MM.1S (cell line): ENCODE data around the gene CARS2.

Source experiments
- EZH2phosphoT487 ChIP-seq: fragments of 300-600 bp; sonication (generic); IDR thresholded peaks from 2 replicates; pipeline ENCODE4 v1.6.1; 2018; ENCODE audit warnings: antibody characterized with exemption, low read length
- TF ChIP-seq, protein P1 (sequence below): fragments of 300-600 bp; sonication (generic); IDR thresholded peaks from 2 replicates; pipeline ENCODE4 v1.5.1; 2016; ENCODE audit warnings: antibody characterized with exemption, low read length, mixed read lengths

DNA sequence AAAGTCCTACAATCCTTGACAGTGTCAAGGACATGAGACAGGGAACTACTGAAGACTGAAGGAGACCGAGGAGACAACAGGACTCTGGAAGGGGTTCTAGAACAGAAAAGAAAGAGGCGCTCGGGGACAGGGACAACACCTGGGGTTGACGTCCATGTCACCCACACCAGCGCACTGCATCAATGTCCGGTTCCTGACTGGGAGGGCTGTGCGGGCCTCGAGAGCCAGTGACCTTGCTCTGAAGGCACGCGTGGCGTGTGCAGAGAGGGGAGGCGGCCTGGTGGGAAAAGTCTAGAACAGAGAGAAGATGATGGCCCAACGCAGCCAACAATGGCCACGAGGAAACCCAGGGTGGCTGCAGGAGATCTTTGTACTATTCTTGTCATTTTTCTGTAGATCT is 5.7 kb downstream of the CARS2 start:
- TF ChIP-seq, protein P1, sequence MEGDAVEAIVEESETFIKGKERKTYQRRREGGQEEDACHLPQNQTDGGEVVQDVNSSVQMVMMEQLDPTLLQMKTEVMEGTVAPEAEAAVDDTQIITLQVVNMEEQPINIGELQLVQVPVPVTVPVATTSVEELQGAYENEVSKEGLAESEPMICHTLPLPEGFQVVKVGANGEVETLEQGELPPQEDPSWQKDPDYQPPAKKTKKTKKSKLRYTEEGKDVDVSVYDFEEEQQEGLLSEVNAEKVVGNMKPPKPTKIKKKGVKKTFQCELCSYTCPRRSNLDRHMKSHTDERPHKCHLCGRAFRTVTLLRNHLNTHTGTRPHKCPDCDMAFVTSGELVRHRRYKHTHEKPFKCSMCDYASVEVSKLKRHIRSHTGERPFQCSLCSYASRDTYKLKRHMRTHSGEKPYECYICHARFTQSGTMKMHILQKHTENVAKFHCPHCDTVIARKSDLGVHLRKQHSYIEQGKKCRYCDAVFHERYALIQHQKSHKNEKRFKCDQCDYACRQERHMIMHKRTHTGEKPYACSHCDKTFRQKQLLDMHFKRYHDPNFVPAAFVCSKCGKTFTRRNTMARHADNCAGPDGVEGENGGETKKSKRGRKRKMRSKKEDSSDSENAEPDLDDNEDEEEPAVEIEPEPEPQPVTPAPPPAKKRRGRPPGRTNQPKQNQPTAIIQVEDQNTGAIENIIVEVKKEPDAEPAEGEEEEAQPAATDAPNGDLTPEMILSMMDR: no peak
- no peak for TF ChIP-seq EZH2phosphoT487
